GM12864 (cell line): ENCODE measurements around the gene CTNNA2.

Source experiments
- DNase-seq: peaks from one replicate; pipeline ENCODE4 v3.0.0-alpha.2; 2011; ENCODE audit warnings: low read depth
- H3K4me3 ChIP-seq: 2 replicates; pipeline ENCODE4 v1.5.1; 2011; ENCODE audit warnings: mild to moderate bottlenecking, low read depth, low read length, control low read depth
- CTCF ChIP-seq: IDR thresholded peaks from 2 replicates; pipeline ENCODE4 v1.5.1; 2011; ENCODE audit warnings: low read depth, mild to moderate bottlenecking, moderate library complexity, low read length, control low read depth, inconsistent platforms; ENCODE audit errors: missing control alignments

Gene CTNNA2

GRCh38 chr2:79817288-79817687, 304.4 kb downstream of the CTNNA2 start:
- no peak overlapping the region for H3K4me3 ChIP-seq
- no peak for TF ChIP-seq CTCF
- no peak for DNase-seq

- TF ChIP-seq CTCF, result no peak
- no peak for DNase-seq
- no peak overlapping the region for H3K4me3 ChIP-seq
Measured at GRCh38 chr2:79820281-79820680, 307.4 kb downstream of the CTNNA2 start.

- no peak for TF ChIP-seq CTCF
- DNase-seq, result no peak
- H3K4me3 ChIP-seq, result no peak overlapping the region
Measured at GRCh38 chr2:79822136-79822535, 309.3 kb downstream of the CTNNA2 start.

GRCh38 chr2:79824086-79824786, 311.4 kb downstream of the CTNNA2 start:
- DNase-seq, result no peak
- TF ChIP-seq CTCF, result no peak

GRCh38 chr2:79827881-79828280, 315.0 kb downstream of the CTNNA2 start:
- no peak for DNase-seq
- TF ChIP-seq CTCF, result no peak
- H3K4me3 ChIP-seq, result no peak overlapping the region

More at GRCh38 chr2:79824086-79824786, 311.4 kb downstream of the CTNNA2 start:
- no peak overlapping the region for H3K4me3 ChIP-seq

- no peak overlapping the region for H3K4me3 ChIP-seq
- no peak for DNase-seq
Measured at GRCh38 chr2:79830501-79830900, 317.6 kb downstream of the CTNNA2 start.

More at GRCh38 chr2:79830501-79830900, 317.6 kb downstream of the CTNNA2 start:
- TF ChIP-seq CTCF, result no peak
